A549 (cell line): ENCODE results near the gene NINJ1.

ENCODE experiments used
- RCOR1 ChIP-seq: fragments of 150-350 bp; IDR thresholded peaks from 2 replicates; pipeline ENCODE4 v1.6.1; 2014; ENCODE audit warnings: antibody characterized with exemption, low read length, low read depth
- TF ChIP-seq, protein P1 (sequence below): fragments of >200 bp; sonication (Bioruptor Twin); formaldehyde crosslinking; IDR thresholded peaks from 3 replicates; pipeline ENCODE4 v1.5.1; 2016

GRCh38 chr9:93105620-93106019 lies 28.4 kb downstream of the NINJ1 start:
- TF ChIP-seq, protein P1, sequence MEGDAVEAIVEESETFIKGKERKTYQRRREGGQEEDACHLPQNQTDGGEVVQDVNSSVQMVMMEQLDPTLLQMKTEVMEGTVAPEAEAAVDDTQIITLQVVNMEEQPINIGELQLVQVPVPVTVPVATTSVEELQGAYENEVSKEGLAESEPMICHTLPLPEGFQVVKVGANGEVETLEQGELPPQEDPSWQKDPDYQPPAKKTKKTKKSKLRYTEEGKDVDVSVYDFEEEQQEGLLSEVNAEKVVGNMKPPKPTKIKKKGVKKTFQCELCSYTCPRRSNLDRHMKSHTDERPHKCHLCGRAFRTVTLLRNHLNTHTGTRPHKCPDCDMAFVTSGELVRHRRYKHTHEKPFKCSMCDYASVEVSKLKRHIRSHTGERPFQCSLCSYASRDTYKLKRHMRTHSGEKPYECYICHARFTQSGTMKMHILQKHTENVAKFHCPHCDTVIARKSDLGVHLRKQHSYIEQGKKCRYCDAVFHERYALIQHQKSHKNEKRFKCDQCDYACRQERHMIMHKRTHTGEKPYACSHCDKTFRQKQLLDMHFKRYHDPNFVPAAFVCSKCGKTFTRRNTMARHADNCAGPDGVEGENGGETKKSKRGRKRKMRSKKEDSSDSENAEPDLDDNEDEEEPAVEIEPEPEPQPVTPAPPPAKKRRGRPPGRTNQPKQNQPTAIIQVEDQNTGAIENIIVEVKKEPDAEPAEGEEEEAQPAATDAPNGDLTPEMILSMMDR: no peak
- TF ChIP-seq RCOR1: no peak
